Right atrium auricular region (tissue), 2 donors: Measurements from ENCODE around the gene CACNA2D3. TPM values are rescaled to one million over a fixed set of nuclear protein-coding genes. Genes with fewer than 3 reads are reported as not detected.

Experiments used
- DNase-seq: peaks from one replicate; pipeline ENCODE4 v3.0.0-alpha.2; 2019; ENCODE audit warnings: low spot score
- H3K27ac ChIP-seq, 2 donors: fragments of 200-600 bp; sonication (generic); 1 replicate in 1 of 2; 2 replicates in 1 of 2; pipeline ENCODE4 v1.5.1; 2016 to 2019
- H3K27me3 ChIP-seq, 2 donors: fragments of 200-600 bp; sonication (generic); one replicate each; pipeline versions ENCODE4 v1.5.1 to v1.6.0; 2017 to 2019
- H3K36me3 ChIP-seq: fragments of 200-600 bp; sonication (generic); one replicate; pipeline ENCODE4 v1.5.1; 2016
- H3K4me1 ChIP-seq, 2 donors: fragments of 200-600 bp; sonication (generic); one replicate each; pipeline versions ENCODE4 v1.5.1 to v1.6.0; 2017 to 2019
- H3K4me3 ChIP-seq, 2 donors: fragments of 200-600 bp; sonication (generic); 1 replicate in 1 of 2; 2 replicates in 1 of 2; pipeline ENCODE4 v1.5.1; 2017 to 2019; ENCODE audit warnings: mild to moderate bottlenecking in 1 of 2, moderate library complexity in 1 of 2
- H3K9me3 ChIP-seq, 2 donors: fragments of 200-600 bp; sonication (generic); one replicate each; pipeline ENCODE4 v1.5.1; 2019
- total RNA-seq, 2 donors: library from RNA; depleted of rRNA; stranded (reverse); fragments of >200 nt; gene quantifications; one replicate each; pipeline ENCODE4 v1.1.0, GENCODE V29; 2016
- TF ChIP-seq, protein P1 (sequence below), 2 donors: fragments of 200-600 bp; sonication (generic); IDR thresholded peaks; one replicate each; pipeline ENCODE4 v1.5.1; 2019; ENCODE audit warnings: antibody characterized with exemption in 2 of 2

The CACNA2D3 gene
- total RNA-seq, 2 donors from 2014 or later: 10.9 to 17.2 TPM

DNA sequence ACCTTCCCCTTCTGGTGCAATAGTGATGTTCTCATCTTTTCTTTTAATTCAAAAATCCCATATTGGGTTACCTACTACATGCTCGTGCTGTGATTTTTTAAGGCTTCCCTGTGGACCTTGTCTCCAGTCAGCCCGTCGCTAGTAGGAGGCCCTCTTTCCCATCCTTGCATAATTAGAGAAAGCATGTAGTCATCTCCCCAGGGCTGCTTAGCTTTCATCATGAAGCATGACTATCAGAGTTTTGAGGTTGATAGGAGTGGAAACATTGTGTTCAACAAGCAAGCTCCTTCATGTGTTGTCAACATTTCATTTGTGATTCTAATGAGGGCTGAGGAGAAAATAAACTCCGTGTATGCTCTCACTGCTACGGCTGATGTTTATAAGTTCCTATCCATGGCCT lies 814.2 kb downstream of the CACNA2D3 start:
- TF ChIP-seq, protein P1, sequence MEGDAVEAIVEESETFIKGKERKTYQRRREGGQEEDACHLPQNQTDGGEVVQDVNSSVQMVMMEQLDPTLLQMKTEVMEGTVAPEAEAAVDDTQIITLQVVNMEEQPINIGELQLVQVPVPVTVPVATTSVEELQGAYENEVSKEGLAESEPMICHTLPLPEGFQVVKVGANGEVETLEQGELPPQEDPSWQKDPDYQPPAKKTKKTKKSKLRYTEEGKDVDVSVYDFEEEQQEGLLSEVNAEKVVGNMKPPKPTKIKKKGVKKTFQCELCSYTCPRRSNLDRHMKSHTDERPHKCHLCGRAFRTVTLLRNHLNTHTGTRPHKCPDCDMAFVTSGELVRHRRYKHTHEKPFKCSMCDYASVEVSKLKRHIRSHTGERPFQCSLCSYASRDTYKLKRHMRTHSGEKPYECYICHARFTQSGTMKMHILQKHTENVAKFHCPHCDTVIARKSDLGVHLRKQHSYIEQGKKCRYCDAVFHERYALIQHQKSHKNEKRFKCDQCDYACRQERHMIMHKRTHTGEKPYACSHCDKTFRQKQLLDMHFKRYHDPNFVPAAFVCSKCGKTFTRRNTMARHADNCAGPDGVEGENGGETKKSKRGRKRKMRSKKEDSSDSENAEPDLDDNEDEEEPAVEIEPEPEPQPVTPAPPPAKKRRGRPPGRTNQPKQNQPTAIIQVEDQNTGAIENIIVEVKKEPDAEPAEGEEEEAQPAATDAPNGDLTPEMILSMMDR (IDR thresholded peaks at IDR 0.05): no peak
- Histone ChIP-seq H3K27me3 (no peaks in the 10 kb centered on the region), H3K9me3 (no peaks in the 10 kb centered on the region), H3K27ac (no peak overlapping the region), H3K4me1 (peaks cover 0 to 6% of the 10 kb centered on the region in 2 donors), H3K4me3 (no peak overlapping the region), H3K36me3 (no peaks in the 10 kb centered on the region)
- DNase-seq: no peak

DNA sequence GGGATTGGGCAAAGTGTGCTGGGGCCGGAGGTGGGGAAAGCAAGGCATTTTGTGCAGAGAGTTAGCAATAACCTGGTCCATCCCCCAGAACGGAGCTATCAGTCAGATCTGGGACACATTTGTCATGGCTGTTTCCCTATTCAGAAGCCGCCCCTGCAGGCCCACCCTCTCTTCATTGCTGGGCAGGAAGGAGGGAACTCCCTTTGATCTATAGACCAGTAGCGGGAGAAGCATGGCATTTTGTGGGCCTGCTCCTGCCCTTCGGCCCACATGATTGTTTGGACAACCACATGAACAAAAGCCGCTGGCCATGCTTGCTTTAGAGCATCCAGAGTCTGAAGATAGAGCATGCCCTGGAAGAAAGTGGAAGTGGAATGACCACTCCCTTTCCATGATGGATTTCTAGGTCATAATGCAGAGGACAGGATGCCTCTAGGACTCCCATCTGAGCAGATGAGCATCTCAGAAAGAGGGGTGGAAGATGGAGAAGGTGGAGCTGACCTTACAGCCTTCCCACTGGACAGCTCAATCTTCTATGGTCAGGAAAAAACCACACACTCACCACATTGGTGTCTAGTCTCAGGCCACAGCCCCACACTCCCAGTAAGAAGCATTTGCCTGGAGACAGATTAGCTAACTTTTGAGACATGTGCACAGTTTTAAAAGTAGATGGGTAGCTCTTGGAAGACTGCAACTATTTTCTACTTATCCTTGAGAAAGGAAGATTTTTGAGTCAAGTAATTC lies 817.4 kb downstream of the CACNA2D3 start:
- DNase-seq: no peak
- Histone ChIP-seq H3K27ac (no peak overlapping the region), H3K9me3 (no peaks in the 10 kb centered on the region), H3K36me3 (no peaks in the 10 kb centered on the region), H3K4me1 (no peaks in the 10 kb centered on the region), H3K27me3 (no peaks in the 10 kb centered on the region), H3K4me3 (no peak overlapping the region)
- TF ChIP-seq, protein P1 (IDR thresholded peaks at IDR 0.05): no peak

DNA sequence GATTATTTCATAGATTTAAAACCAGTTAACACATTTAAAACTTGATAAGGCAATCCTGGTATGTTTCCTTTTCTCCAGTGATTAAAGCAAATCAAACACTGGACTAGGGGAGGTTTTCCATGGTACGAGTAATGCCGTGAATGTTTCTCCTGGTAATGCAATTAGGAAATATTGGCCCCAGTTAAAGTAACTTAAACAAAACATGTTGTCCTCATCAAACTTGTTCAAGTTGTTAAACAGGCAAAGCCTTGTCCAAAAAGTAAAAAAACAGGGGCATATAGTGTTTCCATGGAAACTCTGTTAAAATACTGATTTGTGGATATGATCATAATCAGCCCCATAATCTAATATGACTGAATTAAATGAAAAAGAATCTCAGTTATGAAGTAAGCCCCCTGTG lies 818.6 kb downstream of the CACNA2D3 start:
- H3K36me3 ChIP-seq: no peaks in the 10 kb centered on the region
- no peaks in the 10 kb centered on the region for H3K27me3 ChIP-seq
- DNase-seq: no peak
- H3K4me3 ChIP-seq: no peak overlapping the region
- H3K27ac ChIP-seq: no peak overlapping the region
- no peaks in the 10 kb centered on the region for H3K9me3 ChIP-seq
- TF ChIP-seq, protein P1 (IDR thresholded peaks at IDR 0.05): no peak
- H3K4me1 ChIP-seq: no peaks in the 10 kb centered on the region

DNA sequence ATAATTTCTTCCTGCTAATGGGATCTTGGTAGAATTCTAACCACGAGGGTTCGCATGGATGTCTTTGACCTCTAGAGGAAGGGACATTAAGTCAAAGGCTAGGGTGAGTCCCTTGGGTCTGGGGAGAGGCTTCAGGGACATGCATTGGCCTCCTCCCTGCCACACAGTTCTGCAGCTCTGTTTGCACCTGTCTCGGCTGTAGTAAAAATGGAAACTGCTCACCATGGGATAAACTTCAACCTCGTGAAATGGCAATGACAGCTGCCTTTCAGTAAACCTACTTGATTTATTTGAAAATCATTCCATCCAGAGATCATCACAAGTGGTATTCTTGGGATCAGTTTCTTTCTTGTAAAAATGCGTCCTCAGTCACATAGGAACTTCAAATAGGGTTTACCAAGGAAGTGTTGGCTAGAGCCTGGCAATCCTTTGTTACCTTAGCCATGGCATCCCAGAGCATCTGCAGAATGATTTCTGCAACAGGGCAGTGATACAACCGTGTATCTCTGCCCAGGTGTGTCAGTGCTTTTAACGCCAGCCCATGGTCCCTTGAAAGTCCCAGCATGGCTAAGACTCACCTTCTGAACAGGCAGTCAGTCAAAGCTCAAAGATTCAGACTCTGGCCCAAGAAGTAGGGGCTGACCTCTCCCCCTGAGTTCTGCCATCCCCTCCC lies 819.5 kb downstream of the CACNA2D3 start:
- TF ChIP-seq, protein P1 (IDR thresholded peaks at IDR 0.05): no peak
- no peak overlapping the region for H3K27ac ChIP-seq
- no peak overlapping the region for H3K4me3 ChIP-seq
- H3K36me3 ChIP-seq: no peaks in the 10 kb centered on the region
- DNase-seq: no peak
- no peaks in the 10 kb centered on the region for H3K4me1 ChIP-seq
- H3K27me3 ChIP-seq: no peaks in the 10 kb centered on the region
- no peaks in the 10 kb centered on the region for H3K9me3 ChIP-seq

DNA sequence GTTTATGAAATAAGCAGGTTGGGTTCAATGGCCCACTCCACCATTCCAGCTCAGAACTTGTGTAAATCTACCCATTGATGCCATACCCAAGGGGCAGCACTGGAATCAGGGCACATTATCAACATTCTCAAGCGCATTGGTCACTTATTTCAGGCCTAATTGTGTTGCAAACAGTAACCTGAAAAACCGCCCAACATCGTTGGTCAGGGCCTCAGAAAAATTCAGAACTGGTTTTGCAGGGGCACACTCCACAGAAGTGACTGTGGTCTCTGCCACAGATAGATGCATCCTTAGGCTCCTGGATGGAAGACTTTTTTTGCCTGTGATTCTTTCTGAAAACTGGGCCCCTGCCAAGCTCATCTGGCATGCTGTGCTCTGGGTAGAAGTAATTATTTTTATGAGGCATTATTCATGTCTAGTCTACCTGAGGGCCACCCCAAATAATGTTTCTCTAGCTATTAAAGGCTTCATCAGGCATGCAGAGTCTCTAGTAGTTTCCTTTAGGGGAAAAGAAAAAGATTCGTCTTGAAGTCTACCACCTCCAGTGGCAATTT lies 827.2 kb downstream of the CACNA2D3 start:
- TF ChIP-seq, protein P1 (IDR thresholded peaks at IDR 0.05): no peak
- no peak overlapping the region for H3K4me3 ChIP-seq
- no peaks in the 10 kb centered on the region for H3K9me3 ChIP-seq
- H3K4me1 ChIP-seq: no peaks in the 10 kb centered on the region
- no peaks in the 10 kb centered on the region for H3K36me3 ChIP-seq
- DNase-seq: no peak
- H3K27me3 ChIP-seq: no peaks in the 10 kb centered on the region
- H3K27ac ChIP-seq: no peak overlapping the region
